Measurements from ENCODE around the gene SPIN4.

Gene SPIN4

DNA sequence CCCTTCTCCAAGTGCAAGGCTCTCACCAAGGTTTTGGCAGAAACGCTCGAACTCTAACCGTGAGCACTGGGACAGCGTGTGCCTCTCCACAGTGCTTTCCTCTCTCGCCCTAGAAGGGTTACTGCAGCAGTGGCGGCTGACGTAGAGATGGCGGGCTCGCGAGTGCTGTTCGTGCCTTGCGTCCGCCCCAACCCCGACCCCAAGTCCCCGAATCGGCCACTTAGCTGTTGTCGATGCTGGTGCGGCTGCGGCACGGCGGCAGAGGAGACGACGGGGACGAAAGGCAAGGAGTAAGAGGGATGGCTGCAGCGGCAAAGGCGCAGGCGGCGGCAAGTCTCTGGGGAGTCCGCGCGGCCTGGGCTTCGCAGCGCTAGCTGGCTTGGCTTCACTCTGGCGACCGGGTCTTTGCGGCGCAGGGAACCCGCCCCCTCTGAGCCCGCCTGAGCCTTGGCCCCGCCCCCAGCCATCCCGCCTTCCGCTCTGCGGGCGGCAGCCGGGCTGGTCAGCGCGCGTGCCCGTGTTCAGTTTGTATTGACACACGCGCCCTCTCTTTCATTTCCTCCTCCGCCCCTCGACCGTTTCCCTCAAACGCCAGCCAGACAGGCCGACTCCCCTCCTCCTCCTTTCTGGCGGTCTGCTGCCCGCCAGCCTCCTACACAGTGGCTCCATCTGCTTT, at the start of gene SPIN4:
TSS of gene SPIN4 (minus strand) at position 392 of the 676 bp plus-strand sequence. CDS start 513 bp downstream, outside the sequence.
- TF ChIP-seq GATA2 (IDR thresholded peaks at IDR 0.05; ENCODE audit: low read depth, low read length) (no peak), GATA3 (IDR thresholded peaks at IDR 0.05; ENCODE audit: low read depth, low read length) (no peak)

DNA sequence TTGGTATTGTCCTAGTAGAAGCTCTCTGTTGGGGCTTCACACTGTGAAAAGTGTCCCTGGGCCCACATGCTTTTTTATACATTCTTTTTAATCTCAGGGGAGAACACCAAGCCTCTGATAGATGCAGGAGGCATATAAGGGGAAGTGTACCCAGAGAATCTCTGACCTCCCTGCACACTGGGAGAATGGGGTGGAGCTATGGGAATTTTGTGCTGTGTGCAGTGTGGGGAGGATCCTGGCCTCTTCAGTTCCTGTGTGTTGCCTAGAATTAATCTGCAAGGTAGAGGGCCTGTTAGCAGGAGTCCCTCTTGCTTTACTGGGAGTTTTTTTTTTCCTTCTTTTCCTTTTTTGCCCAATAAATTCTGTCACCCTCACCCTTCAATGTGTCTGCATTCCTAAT, 49.2 kb upstream of the SPIN4 start:
- no peak for TF ChIP-seq GATA2 (IDR thresholded peaks at IDR 0.05; ENCODE audit: low read depth, low read length)
- TF ChIP-seq GATA3 (IDR thresholded peaks at IDR 0.05; ENCODE audit: low read depth, low read length): no peak

DNA sequence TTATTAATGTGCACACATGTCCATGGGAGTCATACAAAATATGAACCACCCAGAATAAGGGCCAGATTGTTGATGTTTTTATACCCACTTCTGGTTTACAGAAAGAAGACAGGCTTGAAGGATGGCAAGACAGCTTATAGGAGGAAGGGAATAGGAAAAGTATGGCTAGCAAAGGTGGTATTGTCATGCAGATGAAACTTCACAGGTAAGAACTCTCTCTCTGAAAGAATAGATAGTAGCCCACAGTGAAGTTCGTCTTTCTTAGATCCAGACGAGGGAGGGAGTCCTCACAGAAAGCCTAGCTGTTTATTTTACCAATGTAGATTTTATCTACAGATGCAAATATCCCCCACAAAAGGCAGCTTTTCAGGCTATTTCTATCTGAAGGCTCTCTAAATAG, 43.7 kb upstream of the SPIN4 start:
- TF ChIP-seq GATA3 (IDR thresholded peaks at IDR 0.05; ENCODE audit: low read depth, low read length) (no peak), GATA2 (IDR thresholded peaks at IDR 0.05; ENCODE audit: low read depth, low read length) (no peak)

DNA sequence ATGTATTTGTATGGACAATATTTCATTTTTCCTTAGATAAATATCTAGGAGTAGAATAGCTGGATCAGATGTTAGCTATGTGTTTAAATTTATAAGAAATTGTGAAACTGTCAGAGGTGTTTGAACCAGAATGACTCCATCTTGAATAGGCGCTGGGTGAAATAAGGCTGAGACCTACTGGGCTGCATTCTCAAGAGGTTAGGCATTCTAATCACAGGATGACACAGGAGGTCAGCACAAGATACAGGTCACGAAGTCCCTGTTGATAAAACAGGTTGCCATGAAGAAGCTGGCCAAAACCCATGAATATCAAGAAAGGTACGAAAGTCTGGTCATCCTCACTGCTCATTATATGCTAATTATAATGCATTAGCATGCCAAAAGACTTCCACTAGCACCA, 36.3 kb upstream of the SPIN4 start:
- TF ChIP-seq GATA2 (IDR thresholded peaks at IDR 0.05; ENCODE audit: low read depth, low read length) (no peak), GATA3 (IDR thresholded peaks at IDR 0.05; ENCODE audit: low read depth, low read length) (no peak)

DNA sequence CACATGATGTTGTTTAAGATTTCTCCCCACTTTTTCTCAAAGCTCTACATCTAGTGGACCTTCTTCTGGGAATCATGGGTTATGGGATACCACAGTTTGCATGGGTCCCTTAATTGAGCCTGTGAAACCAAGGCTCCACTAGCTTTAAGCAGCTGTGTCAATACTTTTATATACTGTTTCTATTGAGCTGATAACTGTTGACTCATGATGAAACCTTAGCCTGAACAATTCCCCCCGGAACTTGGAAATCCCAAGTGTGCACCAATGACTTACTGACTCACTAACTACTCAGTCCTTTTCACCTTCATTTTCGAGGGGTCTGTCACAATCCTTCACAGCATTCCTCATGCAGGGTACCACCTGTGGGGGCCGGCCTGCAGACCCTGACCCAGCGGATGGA, 12.7 kb upstream of the SPIN4 start:
- TF ChIP-seq GATA3 (IDR thresholded peaks at IDR 0.05; ENCODE audit: low read depth, low read length): no peak
- no peak for TF ChIP-seq GATA2 (IDR thresholded peaks at IDR 0.05; ENCODE audit: low read depth, low read length)

DNA sequence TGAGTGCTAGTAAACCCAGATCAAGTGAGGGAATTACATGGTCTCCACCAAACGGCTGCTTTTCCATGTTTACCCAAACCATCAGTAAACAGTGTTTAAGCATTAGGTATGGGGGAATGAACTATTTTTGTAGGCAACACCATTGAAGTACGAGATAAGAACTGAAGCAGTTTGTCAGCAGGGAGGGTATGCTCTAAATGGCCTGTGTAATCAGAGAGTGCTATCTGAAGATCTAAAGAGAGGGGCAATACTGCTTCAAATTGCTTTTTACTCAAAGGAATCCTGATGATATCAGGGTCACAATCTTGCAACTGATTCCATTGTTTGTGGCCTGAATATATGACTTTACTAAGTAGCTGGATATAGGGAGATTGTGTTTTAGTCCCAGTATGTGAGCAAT, 10.4 kb upstream of the SPIN4 start:
- TF ChIP-seq GATA2 (IDR thresholded peaks at IDR 0.05; ENCODE audit: low read depth, low read length): no peak
- no peak for TF ChIP-seq GATA3 (IDR thresholded peaks at IDR 0.05; ENCODE audit: low read depth, low read length)

DNA sequence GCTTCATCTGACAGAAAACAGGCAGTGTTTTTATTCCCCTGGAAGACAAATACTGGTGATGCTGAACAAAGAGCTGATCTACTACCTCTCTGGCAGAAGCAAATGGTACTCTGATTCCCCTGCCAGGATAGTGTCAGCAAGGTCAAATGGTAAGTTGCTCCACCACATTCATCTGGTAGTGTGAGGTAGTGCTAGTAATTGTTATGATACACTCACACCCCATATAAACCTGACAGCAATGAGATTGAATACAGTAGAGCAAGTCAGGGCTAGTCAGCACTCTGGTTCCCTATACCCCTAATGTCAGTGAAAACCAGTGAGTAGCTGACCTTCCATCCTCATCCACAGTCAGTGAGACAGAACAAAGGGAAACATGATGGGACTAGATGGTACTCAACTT, 3.4 kb upstream of the SPIN4 start:
- TF ChIP-seq GATA2 (IDR thresholded peaks at IDR 0.05; ENCODE audit: low read depth, low read length): no peak
- no peak for TF ChIP-seq GATA3 (IDR thresholded peaks at IDR 0.05; ENCODE audit: low read depth, low read length)

DNA sequence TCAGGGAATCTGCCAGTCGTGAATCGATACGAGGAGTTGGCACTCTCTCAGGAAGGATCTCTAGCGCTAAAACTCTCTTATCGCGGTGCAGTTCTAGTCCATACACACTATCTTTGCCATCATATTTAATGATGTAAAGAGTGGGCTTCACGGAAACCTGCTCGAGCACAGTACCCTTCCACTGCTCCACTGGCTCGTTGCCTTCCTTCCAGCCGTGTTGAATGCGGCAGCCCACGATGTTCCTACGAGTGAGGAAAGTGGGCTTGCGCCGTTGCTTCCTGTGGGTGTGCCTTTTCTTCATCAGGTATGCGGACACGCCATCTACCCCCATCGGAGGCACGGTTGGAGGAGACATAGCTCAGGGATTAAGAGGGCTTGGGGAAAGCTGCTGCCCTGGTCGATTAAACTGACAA, 661 bp downstream of the SPIN4 start:
- TF ChIP-seq GATA2 (IDR thresholded peaks at IDR 0.05; ENCODE audit: low read depth, low read length): no peak
- no peak for TF ChIP-seq GATA3 (IDR thresholded peaks at IDR 0.05; ENCODE audit: low read depth, low read length)

DNA sequence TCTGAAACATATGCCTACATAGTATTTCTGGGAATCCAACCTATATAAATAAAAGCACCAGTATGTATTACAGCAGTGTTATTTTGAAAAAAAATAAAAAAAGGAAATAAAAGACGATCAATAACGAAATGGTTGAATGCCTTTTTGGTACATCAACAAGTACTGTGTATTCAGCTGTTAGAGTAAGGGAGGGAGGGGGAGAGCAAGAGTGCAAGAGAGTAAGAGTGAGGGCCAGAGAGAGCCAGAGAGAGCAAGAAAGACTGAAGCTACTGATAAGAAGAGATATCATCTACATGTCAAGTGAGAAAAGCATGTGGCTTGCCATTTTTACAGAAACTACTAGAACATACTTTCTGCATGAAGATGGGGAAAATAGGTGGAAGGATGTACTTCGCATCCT, 1.8 kb downstream of the SPIN4 start:
- TF ChIP-seq GATA2 (IDR thresholded peaks at IDR 0.05; ENCODE audit: low read depth, low read length) (no peak), GATA3 (IDR thresholded peaks at IDR 0.05; ENCODE audit: low read depth, low read length) (0 out of 2 replicates have a peak, but pooled peaks have one; percentile 19)

DNA sequence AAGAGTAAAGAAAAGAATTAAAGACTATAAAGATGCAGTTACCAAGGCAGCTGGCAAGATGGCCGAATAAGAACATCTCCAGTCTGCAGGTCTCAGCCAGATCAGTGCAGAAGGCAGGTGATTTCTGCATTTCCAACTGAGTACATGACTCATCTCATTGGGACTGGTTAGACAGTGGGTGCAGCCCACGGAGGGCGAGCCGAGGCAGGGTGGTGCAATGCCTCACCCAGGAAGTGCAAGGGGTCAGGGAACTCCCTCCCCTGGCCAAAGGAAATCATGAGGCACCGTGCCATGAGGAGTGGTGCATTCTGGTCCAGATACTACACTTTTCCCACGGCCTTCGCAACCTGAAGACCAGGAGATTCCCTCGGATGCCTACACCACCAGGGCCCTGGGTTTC, 20.5 kb downstream of the SPIN4 start:
- TF ChIP-seq GATA3 (IDR thresholded peaks at IDR 0.05; ENCODE audit: low read depth, low read length): no peak
- TF ChIP-seq GATA2 (IDR thresholded peaks at IDR 0.05; ENCODE audit: low read depth, low read length): no peak

DNA sequence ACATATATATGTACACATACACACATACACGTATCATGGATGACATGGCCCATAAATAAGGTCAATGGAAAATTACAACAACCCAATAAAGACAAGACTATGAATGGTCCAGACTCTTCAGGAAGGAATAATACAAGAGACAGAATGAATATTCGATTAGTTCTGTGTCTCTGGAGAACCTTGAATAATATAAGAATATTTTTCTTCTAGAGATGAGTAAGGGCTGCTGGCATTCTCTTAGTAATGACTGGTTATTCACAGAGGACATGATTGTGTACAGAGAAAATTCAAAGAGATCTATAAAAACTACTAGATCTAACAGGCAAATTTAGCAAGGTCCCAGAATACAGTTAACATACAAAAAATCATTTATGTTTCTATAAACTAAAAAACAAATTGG, 23.3 kb downstream of the SPIN4 start:
- TF ChIP-seq GATA2 (IDR thresholded peaks at IDR 0.05; ENCODE audit: low read depth, low read length) (no peak), GATA3 (IDR thresholded peaks at IDR 0.05; ENCODE audit: low read depth, low read length) (no peak)

DNA sequence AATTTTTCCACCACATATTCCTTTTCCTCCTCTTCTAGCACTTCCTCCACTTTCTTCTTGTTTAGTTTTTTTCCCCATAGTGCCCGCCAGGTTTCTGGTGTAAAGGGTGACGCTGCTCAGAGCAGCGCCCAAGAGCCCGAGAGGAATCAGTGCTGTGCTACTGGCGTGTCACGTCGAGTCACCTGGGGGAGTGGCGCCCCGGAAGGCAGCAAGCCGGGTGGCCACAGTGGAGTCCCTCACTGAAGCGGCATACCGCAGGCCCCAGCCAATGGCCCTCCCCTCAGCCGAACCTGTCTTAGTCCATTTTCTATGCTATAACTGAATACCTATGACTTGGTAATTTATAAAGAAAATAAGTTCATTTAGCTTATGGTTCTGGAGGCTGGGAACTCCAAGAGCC, 51.5 kb downstream of the SPIN4 start:
- no peak for TF ChIP-seq GATA2 (IDR thresholded peaks at IDR 0.05; ENCODE audit: low read depth, low read length)
- TF ChIP-seq GATA3 (IDR thresholded peaks at IDR 0.05; ENCODE audit: low read depth, low read length): no peak

Data from SH-SY5Y (cell line).